Colonic mucosa (tissue), 4 donors: ENCODE results near the gene SOS2. TPM values are rescaled to one million over a fixed set of nuclear protein-coding genes. Genes with fewer than 3 reads are reported as not detected.

Experiments
- DNase-seq: peaks from one replicate; pipeline ENCODE4 v3.0.0-alpha.2; 2020
- H3K27ac ChIP-seq: fragments of 200-600 bp; one replicate; pipeline ENCODE4 v1.8.0; 2021
- H3K27me3 ChIP-seq: fragments of 200-600 bp; one replicate; pipeline ENCODE4 v1.8.0; 2021
- H3K36me3 ChIP-seq: fragments of 200-600 bp; one replicate; pipeline ENCODE4 v1.8.0; 2021
- H3K4me1 ChIP-seq: fragments of 200-600 bp; one replicate; pipeline ENCODE4 v1.8.0; 2021; ENCODE audit warnings: mild to moderate bottlenecking
- H3K4me3 ChIP-seq: fragments of 200-600 bp; one replicate; pipeline ENCODE4 v1.8.0; 2021
- H3K9ac ChIP-seq, 2 donors: one replicate each; pipeline ENCODE4 v1.7.0; 2013; ENCODE audit warnings: control low read depth in 2 of 2, low read depth in 2 of 2, low read length in 2 of 2
- H3K9me3 ChIP-seq: fragments of 200-600 bp; one replicate; pipeline ENCODE4 v1.8.0; 2021
- intact Hi-C: fragments of 100-400 bp; cut with DNase I; formaldehyde crosslinking; loops from one replicate; pipeline ENCODE4 v1.14.1; 2022
- total RNA-seq, 2 donors: library from RNA; stranded (reverse); fragmentation: NEBNext Ultra II Directional in 1 of 2; extraction: Animal tissue kit (Norgen Biotek cat#: 25700) in 1 of 2; gene quantifications; one replicate each; pipeline ENCODE4 v1.2.1, GENCODE V29; 2021
- TF ChIP-seq, protein P1 (sequence below): fragments of 200-600 bp; IDR thresholded peaks from one replicate; pipeline ENCODE4 v1.8.0; 2022; ENCODE audit warnings: antibody characterized with exemption, mild to moderate bottlenecking
- donor health status: healthy.
- donor health status: DM: no; HTN: no; CAD: no.
- donor health status: DM: no; HTN: no; CAD: no.

SOS2 gene
- total RNA-seq, 2 donors from 2014 or later: 20.3 to 43.7 TPM

DNA sequence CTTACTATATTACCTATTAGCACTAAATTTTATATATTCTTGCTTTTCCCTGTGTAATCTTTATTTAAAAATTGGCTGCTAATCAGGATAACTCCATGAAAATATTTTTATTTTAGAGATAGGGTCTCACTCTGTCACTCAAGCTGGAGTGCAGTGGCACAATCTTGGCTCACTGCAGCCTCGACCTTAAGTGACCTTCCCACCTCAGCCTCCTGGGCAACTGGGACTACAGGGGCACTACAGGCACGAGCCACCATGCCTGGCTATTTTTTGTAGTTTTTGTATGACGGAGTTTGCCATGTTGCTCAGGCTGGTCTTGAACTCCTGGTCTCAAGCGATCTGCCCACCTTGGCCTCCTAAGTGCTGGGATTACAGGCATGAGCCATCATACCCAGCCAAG is 82.6 kb downstream of the SOS2 start:
- H3K9me3 ChIP-seq: no peaks in the 10 kb centered on the region
- H3K4me3 ChIP-seq: no peak overlapping the region
- no peaks in the 10 kb centered on the region for H3K36me3 ChIP-seq
- H3K9ac ChIP-seq: no peak overlapping the region
- TF ChIP-seq, protein P1, sequence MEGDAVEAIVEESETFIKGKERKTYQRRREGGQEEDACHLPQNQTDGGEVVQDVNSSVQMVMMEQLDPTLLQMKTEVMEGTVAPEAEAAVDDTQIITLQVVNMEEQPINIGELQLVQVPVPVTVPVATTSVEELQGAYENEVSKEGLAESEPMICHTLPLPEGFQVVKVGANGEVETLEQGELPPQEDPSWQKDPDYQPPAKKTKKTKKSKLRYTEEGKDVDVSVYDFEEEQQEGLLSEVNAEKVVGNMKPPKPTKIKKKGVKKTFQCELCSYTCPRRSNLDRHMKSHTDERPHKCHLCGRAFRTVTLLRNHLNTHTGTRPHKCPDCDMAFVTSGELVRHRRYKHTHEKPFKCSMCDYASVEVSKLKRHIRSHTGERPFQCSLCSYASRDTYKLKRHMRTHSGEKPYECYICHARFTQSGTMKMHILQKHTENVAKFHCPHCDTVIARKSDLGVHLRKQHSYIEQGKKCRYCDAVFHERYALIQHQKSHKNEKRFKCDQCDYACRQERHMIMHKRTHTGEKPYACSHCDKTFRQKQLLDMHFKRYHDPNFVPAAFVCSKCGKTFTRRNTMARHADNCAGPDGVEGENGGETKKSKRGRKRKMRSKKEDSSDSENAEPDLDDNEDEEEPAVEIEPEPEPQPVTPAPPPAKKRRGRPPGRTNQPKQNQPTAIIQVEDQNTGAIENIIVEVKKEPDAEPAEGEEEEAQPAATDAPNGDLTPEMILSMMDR: no peak
- no peak for DNase-seq
- intact Hi-C loops: no loop called here
- no peaks in the 10 kb centered on the region for H3K27me3 ChIP-seq
- H3K4me1 ChIP-seq: no peaks in the 10 kb centered on the region
- no peak overlapping the region for H3K27ac ChIP-seq

DNA sequence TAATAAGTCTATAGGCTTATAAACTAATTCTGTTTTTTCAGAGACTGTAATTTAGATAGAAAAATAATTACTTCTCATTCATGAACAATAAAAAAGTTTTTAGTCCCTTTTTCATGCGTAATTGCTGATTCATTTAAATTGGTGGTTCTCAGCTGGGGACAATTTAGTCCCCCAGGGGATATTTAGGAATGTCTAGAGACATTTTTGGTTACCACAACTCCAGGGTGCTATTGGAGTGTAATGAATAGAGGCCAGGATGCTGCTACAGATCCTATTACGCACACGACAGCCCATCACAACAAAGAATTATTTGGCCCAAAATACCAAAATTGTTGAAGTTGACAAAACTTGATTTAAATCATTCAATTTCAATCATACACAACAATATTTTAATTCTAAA is 92.2 kb downstream of the SOS2 start:
- DNase-seq: no peak
- H3K27ac ChIP-seq: no peak overlapping the region
- intact Hi-C loops: no loop called here
- H3K27me3 ChIP-seq: no peaks in the 10 kb centered on the region
- H3K36me3 ChIP-seq: peaks cover 4% of the 10 kb centered on the region
- H3K4me1 ChIP-seq: no peaks in the 10 kb centered on the region
- no peaks in the 10 kb centered on the region for H3K9me3 ChIP-seq
- H3K4me3 ChIP-seq: no peak overlapping the region
- TF ChIP-seq, protein P1: no peak
- no peak overlapping the region for H3K9ac ChIP-seq

DNA sequence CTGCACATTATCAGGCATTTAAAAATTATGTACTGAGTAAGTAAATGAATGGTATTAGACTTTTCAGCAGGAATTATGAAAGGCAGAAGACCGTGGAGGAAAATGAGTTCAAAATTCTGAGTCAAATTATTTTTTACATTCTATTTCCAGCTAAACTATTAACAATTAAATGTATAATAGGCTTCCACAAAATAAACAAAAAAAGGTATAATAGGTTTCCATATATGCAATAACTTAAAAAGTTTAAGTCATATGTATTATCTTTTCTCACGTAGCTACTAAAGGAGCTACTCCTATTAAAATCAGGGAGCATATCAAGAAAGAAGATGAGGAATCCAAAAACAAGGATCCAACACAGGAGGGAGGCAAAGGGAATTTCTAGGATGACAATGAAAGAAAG is 103.6 kb downstream of the SOS2 start:
- Histone ChIP-seq H3K27ac (no peak overlapping the region), H3K9me3 (no peaks in the 10 kb centered on the region), H3K4me1 (no peaks in the 10 kb centered on the region), H3K9ac (no peak overlapping the region), H3K36me3 (peaks cover 9% of the 10 kb centered on the region), H3K27me3 (no peaks in the 10 kb centered on the region), H3K4me3 (no peak overlapping the region)
- DNase-seq: no peak
- TF ChIP-seq, protein P1: no peak
- intact Hi-C loops: no loop called here

DNA sequence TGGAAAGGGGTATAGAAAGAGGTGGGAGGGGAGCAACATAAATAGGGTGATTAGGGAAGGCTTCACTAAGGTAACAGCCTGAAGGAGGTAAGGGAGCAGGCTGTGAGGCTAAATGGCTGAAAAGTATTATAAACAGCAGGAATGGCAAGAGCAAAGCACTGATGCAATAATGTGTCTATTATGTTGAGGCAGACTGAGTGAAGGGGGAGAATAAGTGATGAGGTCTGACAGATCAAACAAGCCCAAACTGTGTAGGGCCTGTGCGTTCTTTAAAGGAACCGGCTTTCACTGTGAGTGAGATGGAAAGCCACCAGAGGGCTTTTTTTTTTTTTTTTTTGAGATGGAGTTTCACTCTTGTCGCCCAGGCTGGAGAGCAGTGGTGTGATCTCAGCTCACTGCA is 108.3 kb downstream of the SOS2 start:
- no peak overlapping the region for H3K9ac ChIP-seq
- H3K27ac ChIP-seq: no peak overlapping the region
- H3K4me1 ChIP-seq: no peaks in the 10 kb centered on the region
- TF ChIP-seq, protein P1: no peak
- no peaks in the 10 kb centered on the region for H3K9me3 ChIP-seq
- H3K36me3 ChIP-seq: peaks cover 4% of the 10 kb centered on the region
- intact Hi-C loops: no loop called here
- no peak for DNase-seq
- no peak overlapping the region for H3K4me3 ChIP-seq
- no peaks in the 10 kb centered on the region for H3K27me3 ChIP-seq

DNA sequence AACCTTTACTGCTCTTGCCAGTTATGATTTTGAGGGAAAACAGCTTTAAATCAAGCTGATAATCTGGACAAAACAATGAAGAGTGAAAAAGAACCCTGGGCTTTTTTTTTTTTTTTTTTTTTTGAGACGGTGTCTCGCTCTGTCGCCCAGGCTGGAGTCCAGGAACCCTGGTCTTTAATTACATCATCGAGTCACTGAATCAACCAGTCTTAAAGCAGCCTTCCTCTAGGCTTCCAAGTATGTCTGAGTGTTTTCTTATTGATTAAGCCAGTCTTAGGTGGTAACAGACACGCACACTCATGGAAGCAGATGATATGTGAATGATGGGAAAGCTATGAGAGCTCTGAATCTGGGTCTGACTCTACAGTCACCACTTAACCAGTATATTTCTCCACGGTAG is 109.1 kb downstream of the SOS2 start:
- Histone ChIP-seq H3K27me3 (no peaks in the 10 kb centered on the region), H3K9me3 (no peaks in the 10 kb centered on the region), H3K4me1 (no peaks in the 10 kb centered on the region), H3K27ac (no peak overlapping the region), H3K9ac (no peak overlapping the region), H3K36me3 (peaks cover 4% of the 10 kb centered on the region), H3K4me3 (no peak overlapping the region)
- no peak for DNase-seq
- intact Hi-C loops: no loop called here
- TF ChIP-seq, protein P1: no peak

DNA sequence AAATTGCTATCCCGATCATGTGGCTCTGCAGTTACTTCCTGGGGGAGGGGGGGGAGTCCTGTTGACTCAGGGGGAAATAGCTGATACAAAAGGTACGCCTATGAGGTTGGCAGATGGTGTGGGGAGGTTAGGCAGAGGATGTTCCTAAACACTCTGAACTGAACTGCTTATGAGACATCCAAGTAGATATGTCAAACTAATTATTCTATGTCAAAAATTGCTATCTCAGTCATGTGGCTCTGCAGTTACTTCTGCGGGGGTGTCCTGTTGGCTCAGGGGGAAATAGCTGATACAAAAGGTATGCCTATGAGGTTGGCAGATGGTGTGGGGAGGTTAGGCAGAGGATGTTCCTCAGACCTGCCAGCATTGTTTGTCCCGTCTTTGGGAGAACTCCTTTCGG is 109.9 kb downstream of the SOS2 start:
- Histone ChIP-seq H3K27me3 (no peaks in the 10 kb centered on the region), H3K27ac (no peak overlapping the region), H3K4me1 (no peaks in the 10 kb centered on the region), H3K9ac (no peak overlapping the region), H3K36me3 (peaks cover 4% of the 10 kb centered on the region), H3K9me3 (no peaks in the 10 kb centered on the region), H3K4me3 (no peak overlapping the region)
- TF ChIP-seq, protein P1: no peak
- DNase-seq: no peak
- intact Hi-C loops: no loop called here
